Fibroblast of lung (primary cell): ENCODE measurements around the gene MROH2B. TPM values are rescaled to one million over a fixed set of nuclear protein-coding genes. Genes with fewer than 3 reads are reported as not detected.
A peak's percentile ranks its signal among the peaks of the same experiment; 100 is the strongest.

Source experiments
- DNase-seq, 2 donors: peaks; one replicate each; pipeline versions ENCODE4 v3.0.0 to v3.0.0-alpha.2; 2010; ENCODE audit warnings: low read depth in 2 of 2
- H2AFZ ChIP-seq: 2 replicates; pipeline ENCODE4 v1.5.1; 2012; ENCODE audit warnings: low read length, control low read depth, inconsistent platforms
- H3K27ac ChIP-seq: 2 replicates; pipeline ENCODE4 v1.5.1; 2011; ENCODE audit warnings: low read length, control low read depth; ENCODE audit not compliant: insufficient read depth
- H3K27me3 ChIP-seq: 2 replicates; pipeline ENCODE4 v1.5.1; 2011; ENCODE audit warnings: mild to moderate bottlenecking, low read length; ENCODE audit not compliant: control insufficient read depth, insufficient read depth
- H3K36me3 ChIP-seq: 2 replicates; pipeline ENCODE4 v1.5.1; 2011; ENCODE audit warnings: low read length; ENCODE audit not compliant: control insufficient read depth, insufficient read depth
- H3K4me1 ChIP-seq: 2 replicates; pipeline ENCODE4 v1.5.1; 2011; ENCODE audit warnings: low read length; ENCODE audit not compliant: control insufficient read depth, insufficient read depth; ENCODE audit errors: extremely low read depth
- H3K4me2 ChIP-seq: 2 replicates; pipeline ENCODE4 v1.5.1; 2011; ENCODE audit warnings: low read length, control low read depth; ENCODE audit not compliant: insufficient read depth; ENCODE audit errors: extremely low read depth
- H3K4me3 ChIP-seq, 4 experiments: fragments of 200-600 bp in 1 of 4; sonication (generic) in 1 of 4; replicated peaks in 1 of 4; 2 replicates each; pipeline ENCODE4 v1.5.1; 2011 to 2016; ENCODE audit warnings: low read length in 4 of 4, low read depth in 3 of 4, mild to moderate bottlenecking in 3 of 4, control low read depth in 2 of 4, inconsistent platforms in 1 of 4, mixed read lengths in 1 of 4; ENCODE audit not compliant: insufficient read depth in 1 of 4; ENCODE audit errors: control extremely low read depth in 1 of 4
- H3K79me2 ChIP-seq: 2 replicates; pipeline ENCODE4 v1.5.1; 2012; ENCODE audit warnings: mild to moderate bottlenecking, low read length, inconsistent platforms; ENCODE audit not compliant: control insufficient read depth, insufficient read depth
- H3K9ac ChIP-seq: 2 replicates; pipeline ENCODE4 v1.5.1; 2011; ENCODE audit warnings: mild to moderate bottlenecking, low read length, control low read depth; ENCODE audit not compliant: insufficient read depth
- H3K9me3 ChIP-seq: 2 replicates; pipeline ENCODE4 v1.5.1; 2012; ENCODE audit warnings: low read depth, low read length; ENCODE audit not compliant: control insufficient read depth, insufficient read depth
- H4K20me1 ChIP-seq: 2 replicates; pipeline ENCODE4 v1.5.1; 2011; ENCODE audit warnings: low read length; ENCODE audit not compliant: control insufficient read depth, insufficient read depth; ENCODE audit errors: extremely low read depth
- CTCF ChIP-seq, 2 donors: IDR thresholded peaks in 1 of 2; conservative IDR thresholded peaks in 1 of 2; 1 replicate in 1 of 2; 2 replicates in 1 of 2; pipeline ENCODE4 v1.5.1; 2011 to 2012; ENCODE audit warnings: low read length in 2 of 2, control low read depth in 1 of 2, inconsistent platforms in 1 of 2, low read depth in 1 of 2, mild to moderate bottlenecking in 1 of 2
- EZH2 ChIP-seq: IDR thresholded peaks from 2 replicates; pipeline ENCODE4 v1.5.1; 2012; ENCODE audit warnings: low read length, control low read depth, mild to moderate bottlenecking; ENCODE audit errors: missing control alignments
- polyA plus RNA-seq, 2 donors: library from polyadenylated mRNA; depleted of rRNA in 1 of 2; stranded (reverse) in 1 of 2; unstranded in 1 of 2; fragments of >200 nt; gene quantifications; 2 replicates each; pipeline ENCODE4 v1.2.1, GENCODE V29; 2011 to 2012; ENCODE audit warnings: missing spikeins in 1 of 2
- total RNA-seq: library from RNA; depleted of rRNA; stranded (reverse); fragments of >200 nt; gene quantifications from 2 replicates; pipeline ENCODE4 v1.2.1, GENCODE V29; 2014

The MROH2B gene
- total and polyA plus RNA-seq, 2 donors (not counting 1 experiment from before 2014, with no cell fraction given): not detected

DNA sequence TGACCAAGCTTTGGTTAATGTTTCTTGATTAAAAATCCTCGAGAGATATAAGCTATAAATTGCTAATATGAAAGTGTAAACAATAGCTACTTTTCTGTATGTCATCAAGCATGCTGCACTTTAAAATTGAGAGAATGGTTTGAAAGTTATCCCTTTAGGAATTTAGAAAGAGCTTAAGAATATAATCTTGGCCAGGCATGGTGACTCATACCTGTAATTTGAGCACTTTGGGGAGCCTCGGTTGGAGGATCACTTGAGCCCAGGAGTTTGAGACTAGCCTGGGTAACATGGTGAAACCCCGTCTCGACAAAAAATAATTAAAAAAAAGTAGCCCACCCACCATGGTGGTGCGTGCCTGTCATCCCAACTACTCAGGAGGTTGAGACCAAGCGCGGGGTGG lies 12.2 kb upstream of the MROH2B start:
- no peak for TF ChIP-seq EZH2
- no peak for TF ChIP-seq CTCF (conservative IDR thresholded peaks at IDR 0.05 in 1 of 2, IDR thresholded peaks at IDR 0.05 in 1 of 2; ENCODE audit: low read depth in 1 of 2, low read length in 2 of 2)
- no peak overlapping the region for H3K4me2 ChIP-seq
- H3K4me3 ChIP-seq: no peak overlapping the region
- H3K4me1 ChIP-seq: no peaks in the 10 kb centered on the region
- H2AFZ ChIP-seq: no peak overlapping the region
- H3K9me3 ChIP-seq: no peaks in the 10 kb centered on the region
- H3K79me2 ChIP-seq: no peaks in the 10 kb centered on the region
- no peak overlapping the region for H3K9ac ChIP-seq
- H3K27me3 ChIP-seq: no peaks in the 10 kb centered on the region
- no peaks in the 10 kb centered on the region for H4K20me1 ChIP-seq
- no peak overlapping the region for H3K27ac ChIP-seq
- DNase-seq: peak in 1 of 2 donors; percentile 7
- no peaks in the 10 kb centered on the region for H3K36me3 ChIP-seq

DNA sequence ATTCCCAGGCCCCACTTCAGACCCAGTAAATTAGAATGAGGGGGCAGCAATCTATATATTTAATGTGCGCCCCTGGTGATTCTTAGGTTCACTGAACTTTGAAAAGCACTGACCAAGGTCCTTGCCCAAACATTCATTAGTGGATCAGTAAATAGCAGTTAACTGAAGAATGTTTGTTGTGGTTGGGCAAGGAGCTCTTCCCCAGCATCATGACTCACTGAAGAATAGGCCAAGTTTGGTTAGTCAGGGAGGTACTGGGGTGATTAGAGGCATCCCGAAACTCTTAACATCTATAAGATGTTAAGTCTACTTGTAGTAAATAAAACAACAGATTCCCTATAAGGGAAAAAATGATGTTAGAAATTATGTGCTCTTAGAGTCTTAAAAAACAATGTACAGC lies 833 bp upstream of the MROH2B start:
- Histone ChIP-seq H3K36me3 (no peaks in the 10 kb centered on the region), H3K79me2 (no peaks in the 10 kb centered on the region), H2AFZ (no peak overlapping the region), H3K9me3 (no peaks in the 10 kb centered on the region), H3K27me3 (no peaks in the 10 kb centered on the region), H3K27ac (no peak overlapping the region), H4K20me1 (no peaks in the 10 kb centered on the region), H3K4me1 (no peaks in the 10 kb centered on the region), H3K4me2 (no peak overlapping the region), H3K4me3 (no peak overlapping the region), H3K9ac (no peak overlapping the region)
- TF ChIP-seq CTCF (conservative IDR thresholded peaks at IDR 0.05 in 1 of 2, IDR thresholded peaks at IDR 0.05 in 1 of 2; ENCODE audit: low read depth in 1 of 2, low read length in 2 of 2): no peak
- no peak for TF ChIP-seq EZH2
- DNase-seq: peak; percentile 59 to 67

DNA sequence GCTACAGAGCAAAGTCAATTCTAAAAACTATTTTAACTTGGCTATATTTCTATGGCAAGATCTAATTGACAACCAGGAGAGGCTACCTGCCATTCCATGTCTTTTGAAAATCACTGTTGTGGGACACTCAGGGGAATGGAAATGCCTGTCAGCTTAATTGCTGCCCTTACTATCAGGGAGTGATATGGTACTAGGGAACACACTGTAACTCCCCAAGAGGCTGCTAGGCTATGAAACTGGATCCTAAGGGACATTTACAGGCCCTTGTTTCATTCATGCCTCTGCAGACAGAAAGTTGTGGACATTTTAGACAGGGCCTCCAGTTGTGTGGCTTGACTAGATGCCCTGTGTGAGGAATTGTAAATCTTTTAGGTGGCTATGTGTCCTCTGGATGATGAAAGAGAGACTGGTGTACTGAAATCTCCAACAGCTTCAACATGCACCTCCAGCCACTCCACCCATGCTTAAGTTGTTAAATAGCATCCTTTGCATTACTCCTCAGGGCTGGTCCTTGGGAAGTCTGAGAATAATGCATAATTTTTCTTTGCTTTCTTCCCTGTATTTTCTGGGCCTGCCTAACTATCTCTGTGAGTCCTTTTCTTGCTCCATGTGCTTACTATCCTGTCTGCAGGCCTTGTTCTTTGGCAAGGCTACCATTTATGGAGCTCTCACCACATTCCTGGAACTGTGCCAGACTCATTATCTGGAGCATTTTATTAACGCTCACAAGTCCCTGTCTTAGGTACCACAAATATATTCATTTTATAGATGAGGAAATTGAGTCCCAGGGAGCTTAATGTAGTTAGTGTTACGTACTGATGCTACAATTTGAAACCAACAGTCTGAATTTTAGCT lies 3.2 kb downstream of the MROH2B start:
- Histone ChIP-seq H3K27ac (no peak overlapping the region), H4K20me1 (no peaks in the 10 kb centered on the region), H3K4me1 (no peaks in the 10 kb centered on the region), H3K27me3 (no peaks in the 10 kb centered on the region), H3K4me2 (no peak overlapping the region), H3K9ac (no peak overlapping the region), H2AFZ (no peak overlapping the region), H3K4me3 (no peak overlapping the region), H3K9me3 (no peaks in the 10 kb centered on the region), H3K36me3 (no peaks in the 10 kb centered on the region), H3K79me2 (no peaks in the 10 kb centered on the region)
- TF ChIP-seq EZH2 (no peak), CTCF (conservative IDR thresholded peaks at IDR 0.05 in 1 of 2, IDR thresholded peaks at IDR 0.05 in 1 of 2; ENCODE audit: low read depth in 1 of 2, low read length in 2 of 2) (no peak)
- DNase-seq: peak; percentile 9 to 21
